OCI-LY7 (cell line): Measurements from ENCODE around the gene SLC13A2. TPM values are rescaled to one million over a fixed set of nuclear protein-coding genes. Genes with fewer than 3 reads are reported as not detected.

ENCODE experiments used
- BruUV-seq: library from RNA; stranded (reverse); fragments of 400-500 nt; replicated peaks from 2 replicates; lab custom pipeline; 2021; lab: Mats Ljungman, UMichigan
- CTCF ChIA-PET: fragments of 300-600 bp; sonication (Branson Sonifier 250); formaldehyde crosslinking; loops from one replicate; lab custom pipeline; 2022; ENCODE audit warnings: antibody characterized with exemption; ENCODE audit not compliant: unreplicated experiment; lab: Charles Lee
- POLR2A ChIA-PET: fragments of 300-600 bp; sonication (Branson Sonifier 250); formaldehyde crosslinking; loops from one replicate; lab custom pipeline; 2022; ENCODE audit warnings: antibody characterized with exemption; lab: Charles Lee
- DNase-seq: peaks from one replicate; pipeline ENCODE4 v3.0.0-alpha.2; 2015; ENCODE audit warnings: low spot score
- H2AFZ ChIP-seq: fragments of 200-600 bp; sonication (generic), shearing (Covaris generic); 2 replicates; pipeline ENCODE4 v1.6.1; 2014; ENCODE audit warnings: mild to moderate bottlenecking, antibody characterized with exemption, low read length, moderate library complexity
- H3K27ac ChIP-seq: fragments of 200-600 bp; sonication (generic); 2 replicates; pipeline ENCODE4 v1.5.1; 2014; ENCODE audit warnings: mixed run types, low read depth, mild to moderate bottlenecking, moderate library complexity, low read length, inconsistent platforms; ENCODE audit not compliant: poor library complexity, severe bottlenecking
- H3K36me3 ChIP-seq: fragments of 200-600 bp; sonication (generic); 2 replicates; pipeline ENCODE4 v1.6.1; 2014; ENCODE audit warnings: mild to moderate bottlenecking, antibody characterized with exemption, low read length, moderate library complexity, mixed read lengths; ENCODE audit not compliant: insufficient read depth
- H3K4me1 ChIP-seq: fragments of 200-600 bp; sonication (generic); 2 replicates; pipeline ENCODE4 v1.5.1; 2014; ENCODE audit warnings: mild to moderate bottlenecking, low read length; ENCODE audit not compliant: insufficient read depth, poor library complexity, severe bottlenecking
- H3K4me2 ChIP-seq: fragments of 200-600 bp; sonication (generic); 2 replicates; pipeline ENCODE4 v1.6.1; 2014; ENCODE audit warnings: mild to moderate bottlenecking, low read length
- H3K4me3 ChIP-seq: fragments of 200-600 bp; sonication (generic); 2 replicates; pipeline ENCODE4 v1.5.1; 2014; ENCODE audit warnings: mild to moderate bottlenecking, low read depth, low read length; ENCODE audit not compliant: poor library complexity, severe bottlenecking
- H3K79me2 ChIP-seq: fragments of 200-600 bp; sonication (generic); 2 replicates; pipeline ENCODE4 v1.6.1; 2016; ENCODE audit warnings: low read depth, mild to moderate bottlenecking, low read length, moderate library complexity, mixed read lengths; ENCODE audit not compliant: insufficient read depth
- H3K9me2 ChIP-seq: fragments of 200-600 bp; sonication (generic); 2 replicates; pipeline ENCODE4 v1.6.1; 2016; ENCODE audit warnings: mild to moderate bottlenecking, low read length, mixed read lengths; ENCODE audit not compliant: insufficient read depth
- H3K9me3 ChIP-seq: fragments of 200-600 bp; sonication (generic); 2 replicates; pipeline ENCODE4 v1.6.1; 2014; ENCODE audit warnings: mild to moderate bottlenecking, mixed run types, low read length, mixed read lengths
- H4K20me1 ChIP-seq: fragments of 200-600 bp; sonication (generic); 2 replicates; pipeline ENCODE4 v1.6.1; 2014; ENCODE audit warnings: mild to moderate bottlenecking, antibody characterized with exemption, low read length, moderate library complexity, mixed read lengths; ENCODE audit not compliant: insufficient read depth
- EZH2phosphoT487 ChIP-seq: fragments of 200-600 bp; sonication (generic); IDR thresholded peaks from 2 replicates; pipeline ENCODE4 v1.6.1; 2018; ENCODE audit warnings: low read depth, borderline replicate concordance, mild to moderate bottlenecking, mixed run types, antibody characterized with exemption, low read length, moderate library complexity, mixed read lengths
- intact Hi-C: fragments of 100-400 bp; cut with micrococcal nuclease; formaldehyde crosslinking; loops from one replicate; pipeline ENCODE4 v1.10.0; 2022; ENCODE audit not compliant: unreplicated experiment
- total RNA-seq, 2 experiments: library from RNA; depleted of rRNA in 1 of 2; stranded (reverse); fragments of >200 nt in 1 of 2; shearing (Covaris generic) in 1 of 2; gene quantifications; 2 replicates each; pipeline ENCODE4 v1.2.3, GENCODE V29; 2014 to 2022
- TF ChIP-seq, protein P1 (sequence below): fragments of 200-600 bp; sonication (generic); conservative IDR thresholded peaks from 2 replicates; pipeline ENCODE4 v1.5.1; 2014; ENCODE audit warnings: mild to moderate bottlenecking, antibody characterized with exemption, low read length, moderate library complexity, mixed read lengths

SLC13A2 gene
- total RNA-seq, 2 experiments from 2014 or later: not detected

DNA sequence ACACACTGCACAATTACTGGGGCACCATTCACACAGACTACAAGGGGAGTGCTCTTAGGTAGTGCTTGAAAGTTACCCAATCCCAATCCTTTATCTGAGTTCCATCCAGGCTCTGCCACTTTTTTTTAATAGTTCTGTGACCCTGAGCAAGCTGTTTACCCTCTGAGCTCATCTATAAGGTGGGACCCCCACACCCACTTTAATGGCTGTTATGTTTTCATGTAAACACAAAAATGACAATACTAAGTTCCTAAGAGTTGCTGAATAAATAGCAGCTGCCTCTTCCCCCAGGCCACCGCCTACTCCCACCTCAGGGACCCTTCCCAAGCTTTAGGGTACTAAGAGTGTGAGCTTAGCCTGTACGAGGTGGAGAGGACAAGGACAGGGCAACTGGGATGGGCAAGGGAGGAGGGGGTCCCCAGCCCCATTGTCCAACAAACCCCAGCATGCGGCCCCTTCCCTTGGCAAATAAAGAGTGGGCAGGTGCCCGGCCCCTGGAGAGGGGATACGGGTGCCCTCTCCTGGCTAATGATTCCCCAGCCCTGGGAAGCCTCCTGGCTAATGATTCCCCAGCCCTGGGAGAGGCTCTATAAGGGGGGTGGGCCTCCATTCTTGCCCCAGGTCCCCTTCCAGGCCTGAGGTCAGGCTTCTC is 14.6 kb downstream of the SLC13A2 start:
- CTCF ChIA-PET: no interaction called here

DNA sequence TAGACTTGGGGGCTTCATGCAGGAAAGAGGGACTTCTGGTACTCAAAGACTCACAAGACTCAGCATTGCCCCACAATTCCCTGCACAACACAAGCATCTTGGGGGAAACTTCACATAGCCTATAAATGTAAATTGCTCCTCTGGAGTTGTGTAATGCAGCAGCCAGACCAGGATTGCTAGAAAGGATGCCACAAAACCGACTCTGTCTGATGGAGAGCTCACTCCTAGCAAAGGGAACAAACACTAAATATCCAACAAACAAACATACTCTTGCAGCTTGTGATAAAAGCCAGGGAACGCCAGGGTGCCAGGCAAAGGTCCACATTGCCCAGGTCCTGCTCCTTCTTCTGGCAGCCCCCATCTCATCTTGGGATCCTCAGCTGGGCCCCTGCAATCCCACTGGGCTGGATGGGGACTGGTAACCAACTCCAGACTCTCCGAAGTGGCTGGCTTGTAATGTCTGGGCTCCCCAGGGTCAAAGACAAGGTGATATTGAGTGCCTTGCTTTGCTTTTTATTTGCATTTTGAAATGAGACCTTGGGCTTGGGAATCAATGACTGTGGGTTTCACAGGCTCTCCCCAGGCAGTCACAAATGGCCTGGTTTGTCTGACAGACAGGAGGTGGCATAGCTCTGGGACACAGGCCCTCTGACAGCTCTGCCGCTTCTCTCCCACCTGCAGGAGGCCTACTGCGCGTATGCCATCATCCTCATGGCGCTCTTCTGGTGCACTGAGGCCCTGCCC is 15.3 kb downstream of the SLC13A2 start:
- DNase-seq: no peak
- no peak overlapping the region for H2AFZ ChIP-seq
- H3K9me3 ChIP-seq: no peaks in the 10 kb centered on the region
- H3K36me3 ChIP-seq: no peaks in the 10 kb centered on the region
- no TSS peak for BruUV-seq
- no peaks in the 10 kb centered on the region for H3K4me1 ChIP-seq
- ChIA-PET POLR2A (no interaction called here), CTCF (no interaction called here)
- H3K4me3 ChIP-seq: no peak overlapping the region
- no peak overlapping the region for H3K27ac ChIP-seq
- no peaks in the 10 kb centered on the region for H3K79me2 ChIP-seq
- no peak overlapping the region for H3K4me2 ChIP-seq
- TF ChIP-seq, protein P1, sequence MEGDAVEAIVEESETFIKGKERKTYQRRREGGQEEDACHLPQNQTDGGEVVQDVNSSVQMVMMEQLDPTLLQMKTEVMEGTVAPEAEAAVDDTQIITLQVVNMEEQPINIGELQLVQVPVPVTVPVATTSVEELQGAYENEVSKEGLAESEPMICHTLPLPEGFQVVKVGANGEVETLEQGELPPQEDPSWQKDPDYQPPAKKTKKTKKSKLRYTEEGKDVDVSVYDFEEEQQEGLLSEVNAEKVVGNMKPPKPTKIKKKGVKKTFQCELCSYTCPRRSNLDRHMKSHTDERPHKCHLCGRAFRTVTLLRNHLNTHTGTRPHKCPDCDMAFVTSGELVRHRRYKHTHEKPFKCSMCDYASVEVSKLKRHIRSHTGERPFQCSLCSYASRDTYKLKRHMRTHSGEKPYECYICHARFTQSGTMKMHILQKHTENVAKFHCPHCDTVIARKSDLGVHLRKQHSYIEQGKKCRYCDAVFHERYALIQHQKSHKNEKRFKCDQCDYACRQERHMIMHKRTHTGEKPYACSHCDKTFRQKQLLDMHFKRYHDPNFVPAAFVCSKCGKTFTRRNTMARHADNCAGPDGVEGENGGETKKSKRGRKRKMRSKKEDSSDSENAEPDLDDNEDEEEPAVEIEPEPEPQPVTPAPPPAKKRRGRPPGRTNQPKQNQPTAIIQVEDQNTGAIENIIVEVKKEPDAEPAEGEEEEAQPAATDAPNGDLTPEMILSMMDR: no peak
- no peak for TF ChIP-seq EZH2phosphoT487
- H3K9me2 ChIP-seq: no peaks in the 10 kb centered on the region
- no peaks in the 10 kb centered on the region for H4K20me1 ChIP-seq
- intact Hi-C loops: no loop called here

More for the DNA sequence above, 14.6 kb downstream of the SLC13A2 start:
- no TSS peak for BruUV-seq
- no peak for DNase-seq
- Histone ChIP-seq H4K20me1 (no peaks in the 10 kb centered on the region), H3K9me3 (no peaks in the 10 kb centered on the region), H3K4me1 (no peaks in the 10 kb centered on the region), H3K4me2 (no peak overlapping the region), H2AFZ (no peak overlapping the region), H3K4me3 (no peak overlapping the region), H3K36me3 (no peaks in the 10 kb centered on the region), H3K79me2 (no peaks in the 10 kb centered on the region), H3K9me2 (no peaks in the 10 kb centered on the region), H3K27ac (no peak overlapping the region)
- POLR2A ChIA-PET: interaction anchor here (0.5 kb wide), 1 partner anchor 109 kb away, joined by 3 read pairs; no protein-coding TSS in a partner anchor
- intact Hi-C loops: no loop called here
- TF ChIP-seq EZH2phosphoT487: no peak
- TF ChIP-seq, protein P1: no peak

DNA sequence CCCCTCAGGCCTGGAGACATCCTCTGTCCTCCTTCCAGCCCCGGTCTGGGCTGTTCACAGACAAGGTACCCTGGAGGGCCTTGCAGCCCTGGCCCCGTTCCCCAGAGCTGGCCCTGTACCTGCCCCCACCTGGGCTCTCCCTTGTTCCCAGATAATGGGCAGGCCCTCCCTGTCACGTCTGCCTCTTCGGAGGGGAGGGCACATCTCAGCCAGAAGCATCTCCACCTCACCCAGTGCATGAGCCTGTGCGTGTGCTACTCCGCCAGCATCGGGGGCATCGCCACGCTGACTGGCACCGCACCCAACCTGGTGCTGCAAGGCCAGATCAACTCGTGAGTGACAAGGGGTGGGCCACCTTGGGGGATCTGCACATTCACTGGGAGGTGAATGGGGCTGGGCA is 17.8 kb downstream of the SLC13A2 start:
- Histone ChIP-seq H3K79me2 (no peaks in the 10 kb centered on the region), H3K27ac (no peak overlapping the region), H4K20me1 (no peaks in the 10 kb centered on the region), H3K4me2 (no peak overlapping the region), H3K4me1 (no peaks in the 10 kb centered on the region), H3K9me3 (no peaks in the 10 kb centered on the region), H2AFZ (no peak overlapping the region), H3K4me3 (no peak overlapping the region), H3K9me2 (no peaks in the 10 kb centered on the region), H3K36me3 (no peaks in the 10 kb centered on the region)
- DNase-seq: no peak
- intact Hi-C loops: no loop called here
- CTCF ChIA-PET: no interaction called here
- BruUV-seq: no TSS peak
- POLR2A ChIA-PET: no interaction called here
- TF ChIP-seq EZH2phosphoT487: no peak
- TF ChIP-seq, protein P1: no peak
